Smooth muscle cell (in vitro differentiated cells): ENCODE measurements around the gene UGT3A1. TPM values are rescaled to one million over a fixed set of nuclear protein-coding genes. Genes with fewer than 3 reads are reported as not detected.
A peak's percentile ranks its signal among the peaks of the same experiment; 100 is the strongest.
"Not testable (repeated sequence)": the region's sequence is repeated elsewhere in the genome, so short reads cannot be mapped to it uniquely, and the experiment has no call there.

Experiments
- DNase-seq: peaks from one replicate; lab custom pipeline; 2025; ENCODE audit not compliant: unreplicated experiment; lab: John Stamatoyannopoulos, UW
- H2AFZ ChIP-seq: fragments of 200-600 bp; sonication (generic); 2 replicates; pipeline ENCODE4 v1.6.0; 2016; ENCODE audit warnings: antibody characterized with exemption, low read depth, mild to moderate bottlenecking
- H3F3A ChIP-seq: fragments of 200-600 bp; sonication (generic); 2 replicates; pipeline ENCODE4 v1.6.0; 2017; ENCODE audit warnings: antibody characterized with exemption, low read depth
- H3K27ac ChIP-seq: fragments of 200-600 bp; sonication (generic); 2 replicates; pipeline ENCODE4 v1.5.1; 2016; ENCODE audit warnings: low read depth, mild to moderate bottlenecking
- H3K27me3 ChIP-seq: fragments of 200-600 bp; sonication (generic); 2 replicates; pipeline ENCODE4 v1.6.1; 2016; ENCODE audit warnings: low read depth, mild to moderate bottlenecking
- H3K36me3 ChIP-seq: fragments of 200-600 bp; sonication (generic); 2 replicates; pipeline ENCODE4 v1.5.1; 2016; ENCODE audit warnings: low read depth
- H3K4me1 ChIP-seq: fragments of 200-600 bp; sonication (generic); 2 replicates; pipeline ENCODE4 v1.5.1; 2016; ENCODE audit warnings: low read depth
- H3K4me2 ChIP-seq: fragments of 200-600 bp; sonication (generic); 2 replicates; pipeline ENCODE4 v1.6.0; 2016; ENCODE audit warnings: mild to moderate bottlenecking
- H3K4me3 ChIP-seq: fragments of 200-600 bp; sonication (generic); 2 replicates; pipeline ENCODE4 v1.5.1; 2016; ENCODE audit warnings: mild to moderate bottlenecking
- H3K79me2 ChIP-seq: fragments of 200-600 bp; sonication (generic); 2 replicates; pipeline ENCODE4 v1.6.0; 2016; ENCODE audit warnings: low read depth, mild to moderate bottlenecking
- H3K9ac ChIP-seq: fragments of 200-600 bp; sonication (generic); 2 replicates; pipeline ENCODE4 v1.6.0; 2016; ENCODE audit warnings: low read depth
- H3K9me3 ChIP-seq: fragments of 200-600 bp; sonication (generic); replicated peaks from 2 replicates; pipeline ENCODE4 v1.5.1; 2016; ENCODE audit warnings: low read depth
- H4K20me1 ChIP-seq: fragments of 200-600 bp; sonication (generic); 2 replicates; pipeline ENCODE4 v1.6.0; 2016; ENCODE audit warnings: low read depth
- WGBS: methylation state at CpG from one replicate; pipeline ENCODE4 v1.1.7; 2016; ENCODE audit warnings: low lambda C conversion rate; 5-methylcytosine and 5-hydroxymethylcytosine counted together
- polyA plus RNA-seq: library from polyadenylated mRNA; unstranded; fragments of >200 nt; fragmentation: Nextera tagmentation; extraction: Ambion mirVana; gene quantifications from 2 replicates; pipeline ENCODE4 v1.2.1, GENCODE V29; 2016
- total RNA-seq: library from RNA; depleted of rRNA; stranded (reverse); fragments of >200 nt; gene quantifications from 2 replicates; pipeline ENCODE4 v1.2.3, GENCODE V29; 2014
- TF ChIP-seq, protein P1 (sequence below): fragments of 200-600 bp; sonication (generic); IDR thresholded peaks from 2 replicates; pipeline ENCODE4 v1.5.1; 2017; ENCODE audit warnings: borderline replicate concordance, mild to moderate bottlenecking, antibody characterized with exemption; ENCODE audit not compliant: insufficient read depth, poor library complexity, severe bottlenecking

Gene UGT3A1, protein sequence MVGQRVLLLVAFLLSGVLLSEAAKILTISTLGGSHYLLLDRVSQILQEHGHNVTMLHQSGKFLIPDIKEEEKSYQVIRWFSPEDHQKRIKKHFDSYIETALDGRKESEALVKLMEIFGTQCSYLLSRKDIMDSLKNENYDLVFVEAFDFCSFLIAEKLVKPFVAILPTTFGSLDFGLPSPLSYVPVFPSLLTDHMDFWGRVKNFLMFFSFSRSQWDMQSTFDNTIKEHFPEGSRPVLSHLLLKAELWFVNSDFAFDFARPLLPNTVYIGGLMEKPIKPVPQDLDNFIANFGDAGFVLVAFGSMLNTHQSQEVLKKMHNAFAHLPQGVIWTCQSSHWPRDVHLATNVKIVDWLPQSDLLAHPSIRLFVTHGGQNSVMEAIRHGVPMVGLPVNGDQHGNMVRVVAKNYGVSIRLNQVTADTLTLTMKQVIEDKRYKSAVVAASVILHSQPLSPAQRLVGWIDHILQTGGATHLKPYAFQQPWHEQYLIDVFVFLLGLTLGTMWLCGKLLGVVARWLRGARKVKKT
- total RNA-seq (0.13 TPM in 1 of 2 replicates, not detected in the other), polyA plus RNA-seq (0.37 TPM in 1 of 2 replicates, not detected in the other)

DNA sequence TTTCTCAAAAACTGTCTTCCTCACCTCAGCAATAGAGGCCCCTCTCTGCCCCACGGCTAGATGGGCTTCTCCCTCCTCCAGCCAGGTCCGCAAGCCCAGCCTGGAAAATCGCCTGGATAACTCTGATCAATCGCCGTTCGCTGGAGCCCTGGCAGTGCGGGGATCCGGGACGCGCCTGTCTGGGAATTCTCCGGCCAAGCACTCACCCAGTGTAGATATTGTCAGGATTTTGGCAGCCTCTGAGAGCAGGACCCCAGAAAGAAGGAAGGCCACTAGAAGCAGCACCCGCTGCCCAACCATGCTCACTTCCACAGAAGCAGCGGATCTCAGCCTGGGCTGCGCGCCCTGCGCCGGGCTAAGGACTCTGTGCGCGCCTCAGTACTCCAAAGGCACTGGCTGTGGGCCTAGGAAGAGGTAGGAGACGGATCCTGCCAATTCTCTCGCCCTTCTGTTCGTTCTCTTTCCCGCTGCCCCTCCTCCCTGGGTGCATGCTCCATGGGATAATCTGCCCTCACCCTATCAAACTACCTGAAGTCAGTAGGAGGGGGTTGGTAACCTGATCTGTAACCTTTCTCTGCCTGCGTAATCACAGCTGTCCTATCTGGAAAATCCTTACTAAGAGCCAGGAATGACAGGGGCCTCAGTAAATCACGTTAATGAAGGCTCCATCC is at the start of gene UGT3A1:
Gene UGT3A1 (minus strand): TSS at position 450 of the 671 bp plus-strand sequence. CDS start 150 bp downstream, at position 300.
- no peaks in the 10 kb centered on the region for H3F3A ChIP-seq
- peak within 1 kb of the TSS; percentile 37 for H2AFZ ChIP-seq
- no peaks in the 10 kb centered on the region for H3K79me2 ChIP-seq
- H3K4me1 ChIP-seq = no peaks in the 10 kb centered on the region
- H3K27me3 ChIP-seq = peaks cover 52% of the 10 kb centered on the region
- H3K9me3 ChIP-seq = no peaks in the 10 kb centered on the region
- WGBS = 8% methylated on average over 25 of the region's 25 CpGs
- no peak within 1 kb of the TSS for H3K9ac ChIP-seq
- peak within 1 kb of the TSS; percentile 24 for H3K4me3 ChIP-seq
- no peaks in the 10 kb centered on the region for H3K36me3 ChIP-seq
- H3K27ac ChIP-seq = no peak within 1 kb of the TSS
- H3K4me2 ChIP-seq = peak within 1 kb of the TSS; percentile 26
- TF ChIP-seq, protein P1, sequence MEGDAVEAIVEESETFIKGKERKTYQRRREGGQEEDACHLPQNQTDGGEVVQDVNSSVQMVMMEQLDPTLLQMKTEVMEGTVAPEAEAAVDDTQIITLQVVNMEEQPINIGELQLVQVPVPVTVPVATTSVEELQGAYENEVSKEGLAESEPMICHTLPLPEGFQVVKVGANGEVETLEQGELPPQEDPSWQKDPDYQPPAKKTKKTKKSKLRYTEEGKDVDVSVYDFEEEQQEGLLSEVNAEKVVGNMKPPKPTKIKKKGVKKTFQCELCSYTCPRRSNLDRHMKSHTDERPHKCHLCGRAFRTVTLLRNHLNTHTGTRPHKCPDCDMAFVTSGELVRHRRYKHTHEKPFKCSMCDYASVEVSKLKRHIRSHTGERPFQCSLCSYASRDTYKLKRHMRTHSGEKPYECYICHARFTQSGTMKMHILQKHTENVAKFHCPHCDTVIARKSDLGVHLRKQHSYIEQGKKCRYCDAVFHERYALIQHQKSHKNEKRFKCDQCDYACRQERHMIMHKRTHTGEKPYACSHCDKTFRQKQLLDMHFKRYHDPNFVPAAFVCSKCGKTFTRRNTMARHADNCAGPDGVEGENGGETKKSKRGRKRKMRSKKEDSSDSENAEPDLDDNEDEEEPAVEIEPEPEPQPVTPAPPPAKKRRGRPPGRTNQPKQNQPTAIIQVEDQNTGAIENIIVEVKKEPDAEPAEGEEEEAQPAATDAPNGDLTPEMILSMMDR = no peak
- no peaks in the 10 kb centered on the region for H4K20me1 ChIP-seq
- DNase-seq = no peak

DNA sequence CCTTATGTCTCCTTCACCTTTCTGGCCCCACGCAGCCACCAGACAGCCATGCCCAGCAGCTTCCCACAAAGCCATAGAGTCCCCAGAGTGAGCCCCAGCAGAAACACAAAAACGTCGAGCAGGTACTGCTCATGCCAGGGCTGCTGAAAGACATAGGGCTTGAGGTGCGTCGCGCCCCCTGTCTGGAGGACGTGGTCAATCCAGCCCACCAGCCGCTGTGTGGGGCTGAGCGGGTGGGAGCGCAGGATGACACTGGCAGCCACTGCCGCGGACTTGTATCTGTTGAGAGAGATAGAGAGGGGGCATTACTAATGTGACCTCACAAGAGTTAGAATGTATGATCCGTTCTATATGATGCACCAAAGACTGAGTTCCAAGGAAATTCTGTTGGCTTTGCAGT is 44.5 kb upstream of the UGT3A1 start:
- Histone ChIP-seq H3K9ac (no peak overlapping the region), H3K4me2 (no peak overlapping the region), H3K27ac (no peak overlapping the region), H3K27me3 (peaks cover 7% of the 10 kb centered on the region), H3K9me3 (no peaks in the 10 kb centered on the region), H3K4me1 (no peaks in the 10 kb centered on the region), H3F3A (no peaks in the 10 kb centered on the region), H2AFZ (no peak overlapping the region), H3K4me3 (no peak overlapping the region), H3K79me2 (no peaks in the 10 kb centered on the region), H3K36me3 (no peaks in the 10 kb centered on the region), H4K20me1 (no peaks in the 10 kb centered on the region)
- 93% methylated on average over 13 of the region's 13 CpGs for WGBS
- DNase-seq = no peak
- TF ChIP-seq, protein P1 = no peak

DNA sequence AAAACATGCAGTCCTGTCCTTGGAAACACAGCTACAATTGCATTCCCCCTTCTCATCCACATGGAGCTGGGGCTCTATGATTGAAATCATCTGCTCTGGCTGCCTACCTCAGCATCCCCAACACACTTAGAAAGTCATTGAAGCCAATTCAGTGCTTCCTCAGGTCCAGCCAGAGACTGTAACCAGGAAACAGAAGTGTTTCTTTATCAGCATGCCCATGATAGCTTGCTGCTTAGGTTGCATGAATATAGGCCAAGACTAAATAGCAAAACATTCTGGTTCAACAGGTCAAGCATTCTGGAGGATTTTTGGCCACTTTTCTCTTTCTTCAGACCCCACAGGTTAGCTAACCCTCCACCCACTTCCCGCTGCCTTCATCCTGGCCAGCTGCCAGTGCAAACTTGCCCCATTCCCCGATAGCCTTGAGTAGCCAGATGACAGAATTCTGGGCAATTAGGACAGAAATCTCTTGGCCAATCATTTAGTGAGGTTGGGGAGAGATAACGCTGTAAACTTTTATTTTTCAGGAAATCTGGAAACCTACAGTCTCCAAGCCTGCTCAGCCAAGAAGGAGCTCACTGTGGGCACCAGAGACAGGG is 43.4 kb upstream of the UGT3A1 start:
- H3K9ac ChIP-seq, H3K4me1 ChIP-seq, H3K36me3 ChIP-seq, H3K27me3 ChIP-seq, H3K9me3 ChIP-seq, H4K20me1 ChIP-seq, H3K79me2 ChIP-seq, H3F3A ChIP-seq, H3K27ac ChIP-seq, DNase-seq, H3K4me3 ChIP-seq, H2AFZ ChIP-seq, H3K4me2 ChIP-seq: not testable (repeated sequence)
- 79% methylated on average over 3 of the region's 3 CpGs for WGBS

DNA sequence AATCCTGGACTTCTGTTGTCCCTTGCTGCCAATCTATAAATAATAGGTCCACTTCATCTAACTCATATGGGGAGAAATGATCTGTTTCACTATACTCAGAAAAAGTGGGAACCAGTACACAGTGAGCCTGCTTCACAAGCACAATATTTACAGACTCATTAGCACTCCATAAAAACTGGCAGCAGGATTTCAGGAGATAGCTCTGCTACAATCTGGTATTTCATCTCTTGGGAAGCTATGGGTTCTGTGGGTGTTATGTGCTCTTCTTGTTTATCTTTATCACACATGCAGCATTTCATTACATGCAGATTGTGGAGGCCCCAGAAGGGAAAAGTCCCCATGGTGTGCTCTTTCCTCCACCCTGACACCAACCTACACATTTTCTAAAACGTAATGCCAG is 42.3 kb upstream of the UGT3A1 start:
- H3K4me3 ChIP-seq = no peak overlapping the region
- peaks cover 7% of the 10 kb centered on the region for H3K27me3 ChIP-seq
- H3K4me1 ChIP-seq = no peaks in the 10 kb centered on the region
- H3K79me2 ChIP-seq = no peaks in the 10 kb centered on the region
- WGBS = 9% methylated on average over 1 of the region's 1 CpG
- TF ChIP-seq, protein P1 = no peak
- no peak overlapping the region for H3K9ac ChIP-seq
- H4K20me1 ChIP-seq = no peaks in the 10 kb centered on the region
- DNase-seq = no peak
- no peaks in the 10 kb centered on the region for H3K9me3 ChIP-seq
- H3K27ac ChIP-seq = no peak overlapping the region
- no peaks in the 10 kb centered on the region for H3K36me3 ChIP-seq
- H2AFZ ChIP-seq = no peak overlapping the region
- no peaks in the 10 kb centered on the region for H3F3A ChIP-seq
- no peak overlapping the region for H3K4me2 ChIP-seq
